Bronchial epithelial cell (primary cell): Measurements from ENCODE around the gene KAZN. TPM values are rescaled to one million over a fixed set of nuclear protein-coding genes. Genes with fewer than 3 reads are reported as not detected.

ENCODE experiments used
- DNase-seq: peaks from one replicate; pipeline ENCODE4 v3.0.0-alpha.2; 2010; ENCODE audit warnings: low read depth
- FAIRE-seq: peaks from 2 replicates; lab custom pipeline; 2011; peaks lifted over from hg19 to GRCh38; lab: Jason Lieb, UNC
- H3K27me3 ChIP-seq: 2 replicates; pipeline ENCODE4 v1.5.1; 2011; ENCODE audit warnings: low read length; ENCODE audit not compliant: control insufficient read depth, insufficient read depth
- H3K36me3 ChIP-seq: 2 replicates; pipeline ENCODE4 v1.5.1; 2011; ENCODE audit warnings: low read length; ENCODE audit not compliant: control insufficient read depth, insufficient read depth
- H3K4me3 ChIP-seq: 2 replicates; pipeline ENCODE4 v1.5.1; 2011; ENCODE audit warnings: mild to moderate bottlenecking, low read depth, low read length, control low read depth
- total RNA-seq: library from RNA; depleted of rRNA; stranded (reverse); fragments of >200 nt; gene quantifications from 2 replicates; pipeline ENCODE4 v1.2.1, GENCODE V29; 2014
- TF ChIP-seq, protein P1 (sequence below): IDR thresholded peaks from 2 replicates; pipeline ENCODE4 v1.5.1; 2011; ENCODE audit warnings: mild to moderate bottlenecking, moderate library complexity, low read length, control low read depth, inconsistent platforms; ENCODE audit not compliant: insufficient read depth, severe bottlenecking

Gene KAZN
- total RNA-seq, 1 donor from 2014 or later, result 4.7 TPM

DNA sequence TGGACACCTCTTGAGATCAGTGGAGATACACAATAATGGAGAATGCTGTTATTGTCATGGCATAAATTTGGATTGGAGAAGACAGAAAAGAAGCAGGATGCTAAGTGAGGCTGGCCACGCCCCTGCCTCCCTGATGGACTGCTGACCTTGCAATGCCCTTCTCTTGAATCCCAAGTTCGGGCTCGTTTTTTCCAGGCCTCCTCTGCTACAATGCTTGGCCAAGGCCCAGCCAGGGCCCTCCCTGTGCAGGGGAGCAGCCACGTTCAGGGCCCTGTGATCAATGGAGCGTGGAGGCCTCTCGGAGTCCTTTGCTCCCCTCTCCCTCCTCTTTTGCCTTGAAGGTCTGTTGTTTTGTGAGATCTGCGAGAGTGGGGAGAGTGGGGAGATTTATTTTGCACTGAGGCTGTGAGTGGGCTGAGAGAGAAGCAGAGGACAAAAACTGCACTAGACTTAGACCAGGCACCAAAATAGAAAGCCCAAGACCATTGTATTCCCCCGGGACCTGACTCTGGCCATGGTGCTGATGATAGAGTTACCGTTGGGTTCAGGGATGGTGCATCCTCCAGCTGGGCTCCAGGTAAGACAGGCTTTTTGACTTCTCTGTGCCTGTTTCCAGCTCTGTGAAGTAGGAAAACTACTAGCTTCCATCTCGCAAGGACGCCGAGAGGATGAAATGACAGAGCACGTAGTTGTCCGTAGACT is 268.6 kb downstream of the KAZN start:
- DNase-seq, result no peak
- Histone ChIP-seq H3K36me3 (no peaks in the 10 kb centered on the region), H3K27me3 (no peaks in the 10 kb centered on the region), H3K4me3 (no peak overlapping the region)
- TF ChIP-seq, protein P1, sequence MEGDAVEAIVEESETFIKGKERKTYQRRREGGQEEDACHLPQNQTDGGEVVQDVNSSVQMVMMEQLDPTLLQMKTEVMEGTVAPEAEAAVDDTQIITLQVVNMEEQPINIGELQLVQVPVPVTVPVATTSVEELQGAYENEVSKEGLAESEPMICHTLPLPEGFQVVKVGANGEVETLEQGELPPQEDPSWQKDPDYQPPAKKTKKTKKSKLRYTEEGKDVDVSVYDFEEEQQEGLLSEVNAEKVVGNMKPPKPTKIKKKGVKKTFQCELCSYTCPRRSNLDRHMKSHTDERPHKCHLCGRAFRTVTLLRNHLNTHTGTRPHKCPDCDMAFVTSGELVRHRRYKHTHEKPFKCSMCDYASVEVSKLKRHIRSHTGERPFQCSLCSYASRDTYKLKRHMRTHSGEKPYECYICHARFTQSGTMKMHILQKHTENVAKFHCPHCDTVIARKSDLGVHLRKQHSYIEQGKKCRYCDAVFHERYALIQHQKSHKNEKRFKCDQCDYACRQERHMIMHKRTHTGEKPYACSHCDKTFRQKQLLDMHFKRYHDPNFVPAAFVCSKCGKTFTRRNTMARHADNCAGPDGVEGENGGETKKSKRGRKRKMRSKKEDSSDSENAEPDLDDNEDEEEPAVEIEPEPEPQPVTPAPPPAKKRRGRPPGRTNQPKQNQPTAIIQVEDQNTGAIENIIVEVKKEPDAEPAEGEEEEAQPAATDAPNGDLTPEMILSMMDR, result no peak
- peak; percentile 7 for FAIRE-seq

GRCh38 chr1:14869187-14869586 is 270.7 kb downstream of the KAZN start:
- TF ChIP-seq, protein P1, result no peak
- FAIRE-seq, result no peak
- no peaks in the 10 kb centered on the region for H3K27me3 ChIP-seq

GRCh38 chr1:14871218-14871970 is 272.9 kb downstream of the KAZN start:
- FAIRE-seq, result peak; percentile 77

More at GRCh38 chr1:14869187-14869586, 270.7 kb downstream of the KAZN start:
- Histone ChIP-seq H3K4me3 (no peak overlapping the region), H3K36me3 (no peaks in the 10 kb centered on the region)
- no peak for DNase-seq

DNA sequence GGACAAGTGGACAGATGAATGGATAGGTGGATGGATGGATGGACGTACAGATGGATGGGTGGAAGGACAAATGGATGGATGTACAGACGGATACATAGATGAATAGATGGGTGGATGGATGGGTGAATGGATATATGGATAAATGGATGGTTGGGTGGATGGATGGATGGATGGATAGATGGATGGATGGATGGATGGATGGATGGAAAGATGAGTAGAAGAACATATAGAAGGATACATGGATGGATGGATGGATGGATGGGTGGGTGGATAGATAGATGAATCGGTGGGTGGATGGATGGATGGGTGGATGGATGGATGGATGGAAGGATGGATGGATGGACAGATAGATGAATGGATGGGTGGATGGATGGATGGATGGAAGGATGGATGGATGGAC is 274.3 kb downstream of the KAZN start:
- H3K4me3 ChIP-seq, result no peak overlapping the region
- TF ChIP-seq, protein P1, result no peak
- DNase-seq (no peak), FAIRE-seq (no peak)
- no peaks in the 10 kb centered on the region for H3K27me3 ChIP-seq
- no peaks in the 10 kb centered on the region for H3K36me3 ChIP-seq

More at GRCh38 chr1:14871218-14871970, 272.9 kb downstream of the KAZN start:
- no peak for DNase-seq
- Histone ChIP-seq H3K36me3 (no peaks in the 10 kb centered on the region), H3K27me3 (no peaks in the 10 kb centered on the region), H3K4me3 (no peak overlapping the region)
- TF ChIP-seq, protein P1, result no peak

- Histone ChIP-seq H3K27me3 (no peaks in the 10 kb centered on the region), H3K4me3 (no peak overlapping the region), H3K36me3 (no peaks in the 10 kb centered on the region)
- FAIRE-seq, result no peak
- TF ChIP-seq, protein P1, result no peak
- DNase-seq, result no peak
Measured at GRCh38 chr1:14873677-14874076, 275.2 kb downstream of the KAZN start.
